ENCODE data around the gene RPL38.

Gene RPL38

GRCh38 chr17:74165797-74166365 is 37.6 kb upstream of the RPL38 start:
- no peak for ATAC-seq
- TF ChIP-seq POU6F1 (CRISPR knock-in tag; IDR thresholded peaks at IDR 0.05; ENCODE audit: borderline replicate concordance, low read depth) (no peak), ESRRG (CRISPR knock-in tag; IDR thresholded peaks at IDR 0.05) (no peak), GLIS3 (CRISPR knock-in tag; IDR thresholded peaks at IDR 0.05) (no peak), ZC3H10 (CRISPR knock-in tag; IDR thresholded peaks at IDR 0.05) (no peak), ZNF565 (CRISPR knock-in tag; conservative IDR thresholded peaks at IDR 0.05; ENCODE audit: low read depth) (no peak), OSR1 (CRISPR knock-in tag; IDR thresholded peaks at IDR 0.05) (no peak), BACH2 (CRISPR knock-in tag; IDR thresholded peaks at IDR 0.05; ENCODE audit: borderline replicate concordance) (no peak), RARB (CRISPR knock-in tag; IDR thresholded peaks at IDR 0.05) (no peak), ARNTL (CRISPR knock-in tag; IDR thresholded peaks at IDR 0.05; ENCODE audit: borderline replicate concordance, low read depth) (no peak), PATZ1 (CRISPR knock-in tag; IDR thresholded peaks at IDR 0.05; ENCODE audit: borderline replicate concordance) (no peak), TOX (CRISPR knock-in tag; IDR thresholded peaks at IDR 0.05; ENCODE audit: borderline replicate concordance) (no peak), PPARA (CRISPR knock-in tag; IDR thresholded peaks at IDR 0.05; ENCODE audit: borderline replicate concordance) (no peak)

GRCh38 chr17:74170924-74171323 is 32.6 kb upstream of the RPL38 start:
- no peak for ATAC-seq
- TF ChIP-seq BACH2 (CRISPR knock-in tag; IDR thresholded peaks at IDR 0.05; ENCODE audit: borderline replicate concordance) (no peak), CSRNP3 (CRISPR knock-in tag; IDR thresholded peaks at IDR 0.05) (no peak), TCF4 (CRISPR knock-in tag; IDR thresholded peaks at IDR 0.05; ENCODE audit: borderline replicate concordance) (no peak), ZNF70 (CRISPR knock-in tag; IDR thresholded peaks at IDR 0.05) (no peak), TOX (CRISPR knock-in tag; IDR thresholded peaks at IDR 0.05; ENCODE audit: borderline replicate concordance) (no peak), ISL1 (CRISPR knock-in tag; IDR thresholded peaks at IDR 0.05) (no peak), CSDC2 (CRISPR knock-in tag; IDR thresholded peaks at IDR 0.05) (no peak), ZNF8 (CRISPR knock-in tag; IDR thresholded peaks at IDR 0.05) (no peak), PATZ1 (CRISPR knock-in tag; IDR thresholded peaks at IDR 0.05; ENCODE audit: borderline replicate concordance) (no peak), POU6F1 (CRISPR knock-in tag; IDR thresholded peaks at IDR 0.05; ENCODE audit: borderline replicate concordance, low read depth) (no peak), ESRRG (CRISPR knock-in tag; IDR thresholded peaks at IDR 0.05) (no peak), ZNF565 (CRISPR knock-in tag; conservative IDR thresholded peaks at IDR 0.05; ENCODE audit: low read depth) (no peak), PPARA (CRISPR knock-in tag; IDR thresholded peaks at IDR 0.05; ENCODE audit: borderline replicate concordance) (no peak), RARB (CRISPR knock-in tag; IDR thresholded peaks at IDR 0.05) (no peak), ARNTL (CRISPR knock-in tag; IDR thresholded peaks at IDR 0.05; ENCODE audit: borderline replicate concordance, low read depth) (no peak), OSR1 (CRISPR knock-in tag; IDR thresholded peaks at IDR 0.05) (no peak), SNAI2 (CRISPR knock-in tag; IDR thresholded peaks at IDR 0.05) (no peak), GLIS3 (CRISPR knock-in tag; IDR thresholded peaks at IDR 0.05) (no peak), ZC3H10 (CRISPR knock-in tag; IDR thresholded peaks at IDR 0.05) (no peak)

GRCh38 chr17:74172700-74173099 is 30.8 kb upstream of the RPL38 start:
- ATAC-seq: no peak
- TF ChIP-seq POU6F1 (CRISPR knock-in tag; IDR thresholded peaks at IDR 0.05; ENCODE audit: borderline replicate concordance, low read depth): no peak
- TF ChIP-seq CSDC2 (CRISPR knock-in tag; IDR thresholded peaks at IDR 0.05): no peak
- TF ChIP-seq TSHZ2 (CRISPR knock-in tag; IDR thresholded peaks at IDR 0.05): no peak
- no peak for TF ChIP-seq ZFP30 (CRISPR knock-in tag; IDR thresholded peaks at IDR 0.05)
- TF ChIP-seq OSR1 (CRISPR knock-in tag; IDR thresholded peaks at IDR 0.05): no peak
- no peak for TF ChIP-seq ZNF8 (CRISPR knock-in tag; IDR thresholded peaks at IDR 0.05)
- no peak for TF ChIP-seq ARNTL (CRISPR knock-in tag; IDR thresholded peaks at IDR 0.05; ENCODE audit: borderline replicate concordance, low read depth)
- no peak for TF ChIP-seq TCF4 (CRISPR knock-in tag; IDR thresholded peaks at IDR 0.05; ENCODE audit: borderline replicate concordance)

Data from SK-N-SH treated with all-trans-retinoic acid at 6 μM for 48 hours (cell line).